ENCODE results near the gene CBLB.

DNA sequence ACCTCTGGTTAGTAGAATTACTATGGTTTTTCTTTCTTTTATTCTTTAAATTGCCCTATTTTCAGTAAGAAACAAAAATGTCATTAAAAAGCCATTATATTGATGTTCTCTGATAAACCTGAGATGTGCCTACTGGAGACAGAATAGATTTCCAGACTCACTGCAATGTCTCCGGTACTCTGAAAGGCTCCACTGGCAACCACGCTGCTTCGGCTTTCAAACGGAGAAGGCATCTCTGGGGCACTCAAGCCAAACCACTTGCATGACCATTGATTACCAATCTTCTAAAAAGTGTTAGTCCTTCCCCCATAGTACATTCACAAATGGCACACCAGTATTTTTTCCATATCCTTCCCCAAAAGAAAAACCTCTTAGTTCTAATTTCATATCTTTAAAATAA is 82.6 kb downstream of the CBLB start:
- TF ChIP-seq EZH2 (IDR thresholded peaks at IDR 0.05; ENCODE audit: borderline replicate concordance, low read depth, low read length, severe bottlenecking) = no peak
- TF ChIP-seq, protein P1, sequence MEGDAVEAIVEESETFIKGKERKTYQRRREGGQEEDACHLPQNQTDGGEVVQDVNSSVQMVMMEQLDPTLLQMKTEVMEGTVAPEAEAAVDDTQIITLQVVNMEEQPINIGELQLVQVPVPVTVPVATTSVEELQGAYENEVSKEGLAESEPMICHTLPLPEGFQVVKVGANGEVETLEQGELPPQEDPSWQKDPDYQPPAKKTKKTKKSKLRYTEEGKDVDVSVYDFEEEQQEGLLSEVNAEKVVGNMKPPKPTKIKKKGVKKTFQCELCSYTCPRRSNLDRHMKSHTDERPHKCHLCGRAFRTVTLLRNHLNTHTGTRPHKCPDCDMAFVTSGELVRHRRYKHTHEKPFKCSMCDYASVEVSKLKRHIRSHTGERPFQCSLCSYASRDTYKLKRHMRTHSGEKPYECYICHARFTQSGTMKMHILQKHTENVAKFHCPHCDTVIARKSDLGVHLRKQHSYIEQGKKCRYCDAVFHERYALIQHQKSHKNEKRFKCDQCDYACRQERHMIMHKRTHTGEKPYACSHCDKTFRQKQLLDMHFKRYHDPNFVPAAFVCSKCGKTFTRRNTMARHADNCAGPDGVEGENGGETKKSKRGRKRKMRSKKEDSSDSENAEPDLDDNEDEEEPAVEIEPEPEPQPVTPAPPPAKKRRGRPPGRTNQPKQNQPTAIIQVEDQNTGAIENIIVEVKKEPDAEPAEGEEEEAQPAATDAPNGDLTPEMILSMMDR (IDR thresholded peaks at IDR 0.05; ENCODE audit: borderline replicate concordance, extremely low read depth, low read length, poor library complexity, severe bottlenecking) = no peak
